Endodermal cell (in vitro differentiated cells): ENCODE measurements around the gene SLIT1. TPM values are rescaled to one million over a fixed set of nuclear protein-coding genes. Genes with fewer than 3 reads are reported as not detected.

ENCODE experiments used
- DNase-seq: peaks from one replicate; pipeline ENCODE4 v3.0.0-alpha.2; 2017
- H3K27ac ChIP-seq: 2 replicates; pipeline ENCODE4 v1.5.1; 2013; ENCODE audit warnings: mild to moderate bottlenecking, low read depth, low read length, moderate library complexity
- H3K27me3 ChIP-seq: 2 replicates; pipeline ENCODE4 v1.6.1; 2013; ENCODE audit warnings: mild to moderate bottlenecking, low read length, moderate library complexity; ENCODE audit not compliant: insufficient read depth, control insufficient read depth, poor library complexity, severe bottlenecking
- H3K36me3 ChIP-seq: 2 replicates; pipeline ENCODE4 v1.7.0; 2013; ENCODE audit warnings: mild to moderate bottlenecking, low read length, moderate library complexity; ENCODE audit not compliant: control insufficient read depth, insufficient read depth
- H3K4me1 ChIP-seq: one replicate; pipeline ENCODE4 v1.7.0; 2013; ENCODE audit warnings: low read length; ENCODE audit not compliant: control insufficient read depth, insufficient read depth
- H3K4me3 ChIP-seq: 2 replicates; pipeline ENCODE4 v1.5.1; 2013; ENCODE audit warnings: mild to moderate bottlenecking, low read length, moderate library complexity
- H3K9ac ChIP-seq: 2 replicates; pipeline ENCODE4 v1.6.1; 2013; ENCODE audit warnings: mild to moderate bottlenecking, low read length, moderate library complexity; ENCODE audit not compliant: poor library complexity, severe bottlenecking; ENCODE audit errors: extremely low read depth
- H3K9me3 ChIP-seq: 2 replicates; pipeline ENCODE4 v1.6.1; 2013; ENCODE audit warnings: mild to moderate bottlenecking, low read length, moderate library complexity; ENCODE audit not compliant: control insufficient read depth
- H3K27ac Mint-ChIP-seq: 2 replicates; pipeline ENCODE4 v1.8.0; 2020; ENCODE audit warnings: mixed read lengths
- H3K27me3 Mint-ChIP-seq: 2 replicates; pipeline ENCODE4 v1.8.0; 2021; ENCODE audit warnings: mild to moderate bottlenecking, mixed read lengths; ENCODE audit not compliant: insufficient read depth
- H3K36me3 Mint-ChIP-seq: 2 replicates; pipeline ENCODE4 v1.8.0; 2020; ENCODE audit warnings: low read depth, mixed read lengths
- H3K4me1 Mint-ChIP-seq: 2 replicates; pipeline ENCODE4 v1.8.0; 2020; ENCODE audit warnings: mixed read lengths
- H3K4me3 Mint-ChIP-seq: 2 replicates; pipeline ENCODE4 v1.8.0; 2020; ENCODE audit warnings: mild to moderate bottlenecking, moderate library complexity, mixed read lengths
- H3K9me3 Mint-ChIP-seq: 2 replicates; pipeline ENCODE4 v1.8.0; 2020; ENCODE audit warnings: mild to moderate bottlenecking, mixed read lengths
- CTCF ChIP-seq: fragments of 200-600 bp; sonication (generic); conservative IDR thresholded peaks from 2 replicates; pipeline ENCODE4 v1.5.0; 2021; ENCODE audit warnings: antibody characterized with exemption, mild to moderate bottlenecking
- WGBS, 2 experiments: methylation state at CpG; one replicate each; pipeline versions ENCODE4 v1.1.5 to v1.1.7; 2013; ENCODE audit warnings: missing lambda C conversion rate in 2 of 2, mixed read lengths in 1 of 2; ENCODE audit not compliant: insufficient coverage in 1 of 2, insufficient read length in 1 of 2; 5-methylcytosine and 5-hydroxymethylcytosine counted together
- total RNA-seq, 2 donors: library from RNA; stranded (reverse); fragmentation: NEBNext Ultra II Directional in 1 of 2; extraction: Animal tissue kit (Norgen Biotek cat#: 25700) in 1 of 2; gene quantifications; 2 replicates in 1 of 2; 3 replicates in 1 of 2; pipeline ENCODE4 v1.2.1, GENCODE V29; 2021

Gene SLIT1
- total RNA-seq, 2 donors from 2014 or later = 0.97 to 2.4 TPM

GRCh38 chr10:97072851-97073665 is 112.7 kb downstream of the SLIT1 start:
- peak; percentile 97 for DNase-seq
- no peaks in the 10 kb centered on the region for H3K4me1 ChIP-seq
- H3K4me3 ChIP-seq = no peak overlapping the region
- Mint-ChIP-seq H3K27ac (no peak overlapping the region), H3K36me3 (no peaks in the 10 kb centered on the region), H3K9me3 (peaks cover 3% of the 10 kb centered on the region), H3K4me3 (no peak overlapping the region), H3K4me1 (peaks cover 21% of the 10 kb centered on the region), H3K27me3 (peaks cover 10% of the 10 kb centered on the region)
- H3K9me3 ChIP-seq = no peaks in the 10 kb centered on the region
- TF ChIP-seq CTCF = peak; percentile 96
- 61 to 62% methylated on average over 11 to 21 of the region's 21 CpGs for WGBS, 2 experiments
- no peak overlapping the region for H3K27ac ChIP-seq
- H3K27me3 ChIP-seq = peaks cover 12% of the 10 kb centered on the region
- no peaks in the 10 kb centered on the region for H3K36me3 ChIP-seq
- H3K9ac ChIP-seq = no peak overlapping the region

GRCh38 chr10:97071496-97071895 is 114.3 kb downstream of the SLIT1 start:
- H3K27ac Mint-ChIP-seq = no peak overlapping the region
- WGBS, 2 experiments = 91 to 92% methylated on average over 4 to 7 of the region's 7 CpGs
- Histone ChIP-seq H3K9ac (no peak overlapping the region), H3K36me3 (no peaks in the 10 kb centered on the region), H3K27ac (no peak overlapping the region), H3K9me3 (no peaks in the 10 kb centered on the region), H3K27me3 (peaks cover 12% of the 10 kb centered on the region), H3K4me3 (no peak overlapping the region), H3K4me1 (no peaks in the 10 kb centered on the region)
- no peaks in the 10 kb centered on the region for H3K36me3 Mint-ChIP-seq
- H3K27me3 Mint-ChIP-seq = peaks cover 10% of the 10 kb centered on the region
- TF ChIP-seq CTCF = no peak
- H3K4me1 Mint-ChIP-seq = peaks cover 17% of the 10 kb centered on the region
- no peak overlapping the region for H3K4me3 Mint-ChIP-seq
- peaks cover 3% of the 10 kb centered on the region for H3K9me3 Mint-ChIP-seq
- no peak for DNase-seq

- Mint-ChIP-seq H3K4me1 (peaks cover 20% of the 10 kb centered on the region), H3K4me3 (no peak overlapping the region), H3K27me3 (peaks cover 10% of the 10 kb centered on the region), H3K36me3 (no peaks in the 10 kb centered on the region), H3K27ac (no peak overlapping the region), H3K9me3 (peaks cover 3% of the 10 kb centered on the region)
- peaks cover 4% of the 10 kb centered on the region for H3K4me1 ChIP-seq
- 89 to 92% methylated on average over 9 to 10 of the region's 11 CpGs for WGBS, 2 experiments
- H3K9me3 ChIP-seq = no peaks in the 10 kb centered on the region
- H3K9ac ChIP-seq = no peak overlapping the region
- peaks cover 12% of the 10 kb centered on the region for H3K27me3 ChIP-seq
- H3K4me3 ChIP-seq = no peak overlapping the region
- no peaks in the 10 kb centered on the region for H3K36me3 ChIP-seq
- no peak for TF ChIP-seq CTCF
- peak; percentile 41 for DNase-seq
- H3K27ac ChIP-seq = no peak overlapping the region
Measured at GRCh38 chr10:97069576-97070362, 116.0 kb downstream of the SLIT1 start.
